ENCODE data around the gene MRM2. TPM values are rescaled to one million over a fixed set of nuclear protein-coding genes. Genes with fewer than 3 reads are reported as not detected.

MRM2 gene
- total RNA-seq: 47.8 and 48.6 TPM in 2 replicates

DNA sequence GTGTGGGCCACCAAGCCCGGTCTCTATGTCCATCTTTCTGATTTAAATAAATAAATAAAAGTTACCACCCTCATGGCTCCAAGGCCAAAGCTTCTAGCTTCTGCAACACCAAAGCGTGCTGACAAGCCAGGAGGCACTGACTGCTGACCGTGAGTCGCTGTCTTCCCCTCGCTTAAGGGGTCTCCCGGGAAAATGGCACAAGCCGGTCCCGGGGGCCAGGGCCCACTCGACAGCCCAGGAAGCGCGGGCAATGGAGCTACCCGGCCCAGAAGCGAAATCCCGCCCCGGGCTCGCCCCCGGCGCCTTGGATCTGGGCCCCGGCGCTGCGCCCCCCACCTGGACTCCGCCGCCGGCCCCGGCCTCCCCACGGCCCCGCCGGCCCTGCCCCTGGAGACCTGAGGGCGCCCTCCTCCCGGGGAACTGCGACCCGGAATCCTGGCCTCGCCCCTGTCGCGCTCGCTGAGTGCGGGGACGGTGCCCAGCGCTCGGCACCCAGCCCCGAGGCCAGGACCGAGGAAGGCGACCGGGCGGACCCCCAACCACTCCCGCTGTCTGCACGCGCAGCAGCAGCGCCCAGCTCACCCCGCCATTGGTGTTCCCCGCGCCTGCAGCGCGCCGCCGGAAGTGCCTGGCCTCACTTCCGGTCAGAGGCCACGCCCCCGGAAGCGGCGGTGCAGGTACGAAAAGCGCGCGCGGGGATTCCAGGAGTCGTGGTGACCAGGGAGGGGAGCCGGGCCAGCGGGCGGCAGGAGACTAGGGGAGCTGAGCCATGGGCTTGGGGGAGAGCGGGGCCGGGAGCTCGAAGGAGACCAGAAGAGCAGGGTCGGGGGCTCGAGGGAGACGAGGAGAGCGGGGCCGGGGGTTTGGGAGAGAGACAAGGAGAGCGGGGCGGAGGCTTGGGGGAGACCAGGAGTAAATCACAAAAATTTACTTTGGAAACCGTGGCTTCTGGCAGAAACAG lies at the start of gene MRM2, which contains the start of gene NUDT1:
MRM2 (minus strand) TSS at position 626 of the 961 bp plus-strand sequence; CDS start at position 590, 36 bp downstream.
NUDT1 (plus strand) TSS at position 647 of the 961 bp plus-strand sequence. CDS start 2,349 bp downstream, outside the sequence.
- peaks cover 25% of the 10 kb centered on the region for H3K4me1 Mint-ChIP-seq (ENCODE audit: low read depth)

DNA sequence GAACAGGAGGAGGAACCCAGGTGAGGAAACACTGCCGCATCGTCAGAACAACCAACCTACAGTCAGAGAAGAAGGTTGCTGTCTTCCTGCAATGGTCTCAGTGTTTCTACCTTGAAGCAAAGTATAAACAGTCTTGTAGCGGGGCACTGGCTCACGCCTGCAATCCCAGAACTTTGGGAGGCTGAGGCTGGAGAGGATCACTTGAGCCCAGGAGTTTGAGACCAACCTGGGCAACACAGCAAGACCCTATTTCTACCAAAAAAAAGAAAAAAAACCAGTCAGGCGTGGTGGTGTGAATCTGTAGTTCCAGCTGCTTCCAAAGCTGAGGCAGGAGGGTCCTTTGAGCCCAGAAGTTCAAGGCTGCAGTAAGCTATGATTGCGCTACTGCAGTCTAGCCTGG lies 48.9 kb upstream of the MRM2 start:
- Mint-ChIP-seq H3K4me3 (no peak overlapping the region), H3K27ac (no peak overlapping the region), H3K4me1 (ENCODE audit: low read depth) (no peaks in the 10 kb centered on the region), H3K27me3 (ENCODE audit: insufficient read depth) (no peaks in the 10 kb centered on the region), H3K9me3 (no peaks in the 10 kb centered on the region), H3K36me3 (ENCODE audit: low read depth) (no peaks in the 10 kb centered on the region)
- intact Hi-C loops (cut with micrococcal nuclease): no loop called here
- no peak for DNase-seq (ENCODE audit: low spot score)

More for the DNA sequence above, at the start of gene MRM2, which contains the start of gene NUDT1:
- no peaks in the 10 kb centered on the region for H3K27me3 Mint-ChIP-seq (ENCODE audit: insufficient read depth)
- DNase-seq (ENCODE audit: low spot score): peak; percentile 79
- peak within 1 kb of the TSS; percentile 92 for H3K27ac Mint-ChIP-seq
- H3K36me3 Mint-ChIP-seq (ENCODE audit: low read depth): peaks cover 17% of the 10 kb centered on the region
- no peaks in the 10 kb centered on the region for H3K9me3 Mint-ChIP-seq
- peak within 1 kb of the TSS; percentile 96 for H3K4me3 Mint-ChIP-seq
- intact Hi-C loops (cut with micrococcal nuclease): loop anchor here (1.0 to 2.0 kb wide), 2 partner anchors 10 to 73 kb away; partner anchors contain the start of genes MAD1L1 and SNX8

DNA sequence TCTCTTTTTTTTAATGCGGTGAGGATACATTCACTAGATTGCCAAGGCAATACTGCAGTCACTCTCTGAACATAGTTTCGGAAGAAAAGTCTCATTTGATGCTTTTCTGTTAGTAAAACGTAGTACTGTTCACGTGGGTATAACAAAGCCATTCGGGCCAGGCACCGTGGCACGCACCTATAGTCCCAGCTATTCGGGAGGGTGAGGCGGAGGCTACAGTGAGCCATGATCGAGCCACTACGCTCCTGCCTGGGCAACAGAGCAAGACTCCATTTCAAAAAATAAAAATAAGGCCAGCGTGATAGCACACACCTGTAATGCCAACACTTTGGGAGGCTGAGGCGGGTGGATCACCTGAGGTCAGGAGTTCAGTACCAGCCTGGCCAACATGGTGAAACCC lies 47.6 kb upstream of the MRM2 start:
- H3K4me3 Mint-ChIP-seq: no peak overlapping the region
- H3K36me3 Mint-ChIP-seq (ENCODE audit: low read depth): no peaks in the 10 kb centered on the region
- H3K27me3 Mint-ChIP-seq (ENCODE audit: insufficient read depth): no peaks in the 10 kb centered on the region
- no peak overlapping the region for H3K27ac Mint-ChIP-seq
- intact Hi-C loops (cut with micrococcal nuclease): no loop called here
- DNase-seq (ENCODE audit: low spot score): no peak
- no peaks in the 10 kb centered on the region for H3K4me1 Mint-ChIP-seq (ENCODE audit: low read depth)
- no peaks in the 10 kb centered on the region for H3K9me3 Mint-ChIP-seq

DNA sequence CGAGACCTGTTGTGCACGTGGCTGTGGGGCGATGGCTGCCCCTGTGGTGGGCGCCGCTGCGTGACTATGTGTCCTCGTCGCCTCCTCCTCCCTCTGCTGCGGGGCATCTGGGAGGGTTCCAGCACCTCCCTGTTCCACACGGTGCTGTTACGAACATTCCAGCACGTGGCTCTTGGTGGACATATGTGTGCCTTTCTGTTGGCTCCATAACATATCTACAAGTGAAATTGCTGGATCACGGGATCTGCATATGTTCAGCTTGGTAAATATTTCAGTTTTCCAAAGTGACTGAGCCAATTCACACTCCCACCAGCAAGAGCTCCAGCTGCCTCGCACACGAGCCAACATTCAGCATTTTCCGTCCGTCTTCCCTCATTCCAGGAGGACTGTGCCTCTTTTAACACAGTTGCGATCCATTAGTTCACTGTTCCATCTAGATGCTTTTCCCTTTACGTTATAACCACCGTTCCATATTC lies 47.1 kb upstream of the MRM2 start:
- Mint-ChIP-seq H3K36me3 (ENCODE audit: low read depth) (no peaks in the 10 kb centered on the region), H3K27ac (no peak overlapping the region), H3K27me3 (ENCODE audit: insufficient read depth) (no peaks in the 10 kb centered on the region), H3K4me3 (no peak overlapping the region), H3K9me3 (no peaks in the 10 kb centered on the region), H3K4me1 (ENCODE audit: low read depth) (no peaks in the 10 kb centered on the region)
- intact Hi-C loops (cut with micrococcal nuclease): no loop called here
- no peak for DNase-seq (ENCODE audit: low spot score)

DNA sequence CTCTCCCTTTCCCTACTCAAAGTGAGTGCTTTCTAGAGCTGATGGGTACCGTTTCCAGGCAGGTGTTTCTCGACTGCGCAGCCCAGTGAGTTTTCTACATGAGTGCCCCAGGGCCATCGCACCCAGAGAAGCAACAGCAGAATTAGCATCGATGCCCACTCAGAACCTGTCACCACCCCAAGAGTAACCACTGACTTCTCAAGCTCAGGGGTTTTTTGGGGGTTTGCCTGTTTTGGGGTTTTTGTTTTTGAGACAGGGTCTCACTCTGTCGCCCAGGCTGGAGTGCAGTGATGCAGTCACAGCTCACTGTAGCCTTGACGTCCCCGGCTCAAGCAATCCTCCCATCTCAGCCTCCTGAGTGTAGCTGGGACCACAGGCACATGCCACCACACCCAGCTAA lies 46.5 kb upstream of the MRM2 start:
- no peak for DNase-seq (ENCODE audit: low spot score)
- intact Hi-C loops (cut with micrococcal nuclease): no loop called here
- Mint-ChIP-seq H3K27me3 (ENCODE audit: insufficient read depth) (no peaks in the 10 kb centered on the region), H3K9me3 (no peaks in the 10 kb centered on the region), H3K27ac (no peak overlapping the region), H3K4me3 (no peak overlapping the region), H3K4me1 (ENCODE audit: low read depth) (no peaks in the 10 kb centered on the region), H3K36me3 (ENCODE audit: low read depth) (no peaks in the 10 kb centered on the region)

DNA sequence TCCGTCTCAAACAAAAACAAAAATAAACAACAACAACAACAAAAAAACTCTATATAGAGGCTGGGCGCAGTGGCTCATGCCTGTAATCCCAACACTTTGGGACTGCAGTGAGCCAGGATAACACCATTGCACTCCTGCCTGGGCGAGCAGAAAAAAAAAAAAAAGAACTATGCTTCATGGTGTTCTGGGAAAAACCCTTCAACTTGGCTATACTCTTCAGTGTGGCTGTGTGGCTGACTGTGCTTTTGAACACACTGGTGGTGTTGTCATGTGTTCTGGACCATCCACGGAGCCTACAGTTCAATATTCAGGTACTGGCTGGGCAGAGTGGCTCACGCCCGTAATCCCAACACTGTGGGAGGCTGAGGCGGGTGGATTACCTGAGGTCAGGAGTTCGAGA lies 45.7 kb upstream of the MRM2 start:
- no peaks in the 10 kb centered on the region for H3K27me3 Mint-ChIP-seq (ENCODE audit: insufficient read depth)
- no peak for DNase-seq (ENCODE audit: low spot score)
- H3K4me3 Mint-ChIP-seq: no peak overlapping the region
- no peaks in the 10 kb centered on the region for H3K4me1 Mint-ChIP-seq (ENCODE audit: low read depth)
- H3K9me3 Mint-ChIP-seq: no peaks in the 10 kb centered on the region
- intact Hi-C loops (cut with micrococcal nuclease): no loop called here
- H3K36me3 Mint-ChIP-seq (ENCODE audit: low read depth): no peaks in the 10 kb centered on the region
- no peak overlapping the region for H3K27ac Mint-ChIP-seq

DNA sequence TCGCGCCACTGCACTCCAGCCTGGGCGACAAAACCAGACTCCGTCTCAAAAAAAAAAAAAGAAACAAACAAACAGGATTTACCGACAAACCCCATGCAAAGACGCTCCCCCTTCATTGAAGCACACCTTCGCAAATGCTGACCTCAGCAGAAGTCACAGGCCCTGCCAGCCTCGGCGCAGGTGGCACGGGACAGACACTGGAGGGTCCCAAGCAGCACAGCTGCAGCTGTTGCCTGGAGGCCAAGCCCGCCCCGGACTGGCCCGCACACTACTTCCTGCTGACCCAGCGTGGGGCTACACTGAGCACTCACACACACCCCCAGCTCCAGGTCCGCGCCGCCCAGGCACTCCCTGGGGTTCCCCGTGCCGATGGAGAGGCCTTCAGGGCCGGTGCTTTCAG lies 41.1 kb upstream of the MRM2 start:
- DNase-seq (ENCODE audit: low spot score): no peak
- Mint-ChIP-seq H3K36me3 (ENCODE audit: low read depth) (no peaks in the 10 kb centered on the region), H3K27me3 (ENCODE audit: insufficient read depth) (no peaks in the 10 kb centered on the region), H3K4me3 (no peak overlapping the region), H3K4me1 (ENCODE audit: low read depth) (no peaks in the 10 kb centered on the region), H3K27ac (no peak overlapping the region), H3K9me3 (no peaks in the 10 kb centered on the region)
- intact Hi-C loops (cut with micrococcal nuclease): no loop called here

DNA sequence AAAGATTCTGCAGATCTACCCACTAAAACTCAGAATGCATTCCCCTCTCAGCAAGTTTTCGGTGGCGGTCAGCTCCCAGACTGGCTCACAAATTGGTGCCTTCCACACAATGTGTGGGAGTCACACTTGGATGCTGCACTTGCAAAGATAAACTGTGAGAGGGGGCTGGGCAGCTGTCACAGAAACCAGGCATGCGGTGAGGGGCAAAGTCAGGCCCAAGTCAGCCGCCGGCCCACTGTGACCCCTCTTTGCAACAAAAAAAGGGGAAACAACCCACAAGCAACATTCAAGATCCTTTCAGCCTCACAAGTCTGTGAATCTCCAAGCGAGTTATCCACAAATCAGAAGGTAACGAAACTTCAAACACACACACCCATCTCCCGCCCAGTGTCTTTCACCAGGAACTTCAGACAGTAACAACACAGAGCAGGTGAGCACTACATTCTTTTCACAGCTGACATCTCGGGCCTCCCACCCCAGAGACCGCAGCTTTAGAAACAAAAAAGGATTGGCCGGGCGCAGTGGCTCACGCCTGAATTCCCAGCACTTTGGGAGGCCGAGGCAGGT lies 40.3 kb upstream of the MRM2 start:
- Mint-ChIP-seq H3K9me3 (no peaks in the 10 kb centered on the region), H3K4me1 (ENCODE audit: low read depth) (no peaks in the 10 kb centered on the region), H3K4me3 (no peak overlapping the region), H3K36me3 (ENCODE audit: low read depth) (no peaks in the 10 kb centered on the region), H3K27me3 (ENCODE audit: insufficient read depth) (no peaks in the 10 kb centered on the region), H3K27ac (no peak overlapping the region)
- no peak for DNase-seq (ENCODE audit: low spot score)
- intact Hi-C loops (cut with micrococcal nuclease): no loop called here

DNA sequence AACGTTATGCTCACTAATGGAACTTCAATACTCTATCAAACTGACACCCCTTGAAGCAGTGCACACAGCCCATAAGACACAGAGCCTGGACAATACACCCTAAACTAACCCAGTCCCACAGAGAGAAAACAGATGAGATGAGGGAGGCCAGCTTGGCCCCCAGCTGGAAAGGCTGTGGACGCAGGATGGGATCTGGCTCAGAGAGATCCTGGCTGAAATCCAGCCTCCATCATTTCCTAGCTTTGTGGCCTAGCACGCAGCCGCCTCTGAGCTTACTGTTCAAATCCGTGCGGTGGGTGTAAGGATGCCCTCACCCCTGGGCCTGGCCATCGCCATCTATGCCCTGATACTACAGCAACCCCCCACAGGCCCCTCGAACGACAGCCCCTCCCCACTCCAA lies 39.5 kb upstream of the MRM2 start:
- Mint-ChIP-seq H3K27ac (no peak overlapping the region), H3K9me3 (no peaks in the 10 kb centered on the region), H3K4me3 (no peak overlapping the region), H3K27me3 (ENCODE audit: insufficient read depth) (no peaks in the 10 kb centered on the region), H3K4me1 (ENCODE audit: low read depth) (no peaks in the 10 kb centered on the region), H3K36me3 (ENCODE audit: low read depth) (no peaks in the 10 kb centered on the region)
- intact Hi-C loops (cut with micrococcal nuclease): no loop called here
- DNase-seq (ENCODE audit: low spot score): no peak

DNA sequence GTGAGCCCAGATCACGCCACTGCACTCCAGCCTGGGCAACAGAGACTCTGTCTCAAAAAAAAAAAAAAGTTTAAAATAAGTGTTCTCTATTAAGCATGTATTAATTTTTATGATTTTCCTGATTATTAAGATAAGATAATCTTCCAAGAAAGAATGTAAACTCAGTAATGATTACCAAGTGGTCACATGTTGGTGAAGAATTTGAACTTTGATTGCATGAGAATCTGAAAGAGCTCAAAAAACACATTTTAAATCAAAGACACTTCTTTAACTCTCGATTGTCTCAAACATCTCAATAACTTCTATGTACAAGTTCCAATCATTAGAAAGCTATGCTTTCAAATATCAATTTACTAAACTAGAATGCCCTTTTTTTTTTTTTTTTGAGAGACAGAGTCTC lies 38.4 kb upstream of the MRM2 start:
- no peaks in the 10 kb centered on the region for H3K36me3 Mint-ChIP-seq (ENCODE audit: low read depth)
- H3K27ac Mint-ChIP-seq: no peak overlapping the region
- H3K27me3 Mint-ChIP-seq (ENCODE audit: insufficient read depth): no peaks in the 10 kb centered on the region
- H3K9me3 Mint-ChIP-seq: no peaks in the 10 kb centered on the region
- no peaks in the 10 kb centered on the region for H3K4me1 Mint-ChIP-seq (ENCODE audit: low read depth)
- no peak overlapping the region for H3K4me3 Mint-ChIP-seq
- no peak for DNase-seq (ENCODE audit: low spot score)
- intact Hi-C loops (cut with micrococcal nuclease): no loop called here

DNA sequence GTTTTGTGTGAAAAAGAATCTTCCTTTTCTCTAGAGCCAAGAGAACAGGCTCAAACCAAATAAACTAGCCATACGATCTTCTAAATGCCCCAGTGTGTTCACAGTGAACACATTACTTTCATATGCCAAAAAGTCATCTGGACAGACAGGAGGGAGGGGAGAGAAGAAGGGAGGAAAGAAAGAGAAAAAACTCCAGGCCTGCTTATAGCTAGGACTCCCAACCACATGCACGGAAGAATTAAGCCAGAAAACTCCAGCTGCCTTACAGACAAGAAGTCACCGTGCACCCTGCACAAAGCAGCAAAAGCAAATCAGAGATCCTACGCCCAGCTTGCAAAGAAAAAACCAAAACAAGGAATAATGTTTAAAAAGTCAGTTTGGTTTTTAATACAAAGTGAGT lies 37.9 kb upstream of the MRM2 start:
- H3K27ac Mint-ChIP-seq: no peak overlapping the region
- intact Hi-C loops (cut with micrococcal nuclease): no loop called here
- H3K9me3 Mint-ChIP-seq: no peaks in the 10 kb centered on the region
- no peak for DNase-seq (ENCODE audit: low spot score)
- no peaks in the 10 kb centered on the region for H3K4me1 Mint-ChIP-seq (ENCODE audit: low read depth)
- no peaks in the 10 kb centered on the region for H3K36me3 Mint-ChIP-seq (ENCODE audit: low read depth)
- no peaks in the 10 kb centered on the region for H3K27me3 Mint-ChIP-seq (ENCODE audit: insufficient read depth)
- no peak overlapping the region for H3K4me3 Mint-ChIP-seq

DNA sequence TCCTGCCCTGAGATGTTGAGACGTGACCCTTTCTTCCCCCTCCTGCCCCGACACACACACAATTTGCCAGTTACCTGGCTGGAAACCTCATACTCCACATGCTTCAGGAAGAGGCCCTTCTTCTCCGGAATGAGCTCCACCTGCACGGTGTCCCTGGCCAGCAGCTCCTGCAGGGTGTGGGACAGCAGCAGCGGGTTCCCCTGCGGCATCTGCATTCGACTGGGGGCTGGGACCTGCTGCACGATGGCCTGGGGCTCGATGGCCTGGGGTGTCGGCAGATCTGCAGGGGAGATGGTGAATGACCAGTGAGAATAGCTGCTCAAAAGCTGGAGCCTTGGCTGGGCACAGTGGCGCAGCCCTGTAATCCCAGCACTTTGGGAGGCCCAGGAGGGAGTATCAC lies 36.0 kb upstream of the MRM2 start:
- no peaks in the 10 kb centered on the region for H3K9me3 Mint-ChIP-seq
- H3K4me1 Mint-ChIP-seq (ENCODE audit: low read depth): no peaks in the 10 kb centered on the region
- no peak overlapping the region for H3K4me3 Mint-ChIP-seq
- DNase-seq (ENCODE audit: low spot score): no peak
- H3K27me3 Mint-ChIP-seq (ENCODE audit: insufficient read depth): no peaks in the 10 kb centered on the region
- intact Hi-C loops (cut with micrococcal nuclease): no loop called here
- H3K36me3 Mint-ChIP-seq (ENCODE audit: low read depth): peaks cover 3% of the 10 kb centered on the region
- no peak overlapping the region for H3K27ac Mint-ChIP-seq

DNA sequence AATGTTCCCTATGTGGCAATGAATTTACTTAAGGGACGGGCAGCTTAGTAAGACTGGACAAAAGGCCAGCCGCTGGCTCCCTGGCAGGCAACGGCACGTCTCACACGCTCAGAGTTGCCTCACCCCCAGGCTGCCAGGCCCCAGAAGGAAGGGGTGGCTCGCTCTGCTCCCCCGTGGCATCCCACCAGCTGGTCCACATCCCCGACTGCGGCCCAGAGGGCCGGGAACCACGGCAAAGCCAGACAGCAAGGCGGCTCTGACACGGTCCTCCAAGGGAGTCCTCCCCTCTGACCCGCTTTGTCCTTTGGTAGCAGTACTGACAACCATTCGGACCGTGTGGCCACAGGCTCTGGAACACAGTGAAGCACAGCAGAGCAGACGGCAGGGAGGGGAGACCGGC lies 34.1 kb upstream of the MRM2 start:
- no peak overlapping the region for H3K27ac Mint-ChIP-seq
- H3K4me3 Mint-ChIP-seq: no peak overlapping the region
- intact Hi-C loops (cut with micrococcal nuclease): no loop called here
- H3K9me3 Mint-ChIP-seq: no peaks in the 10 kb centered on the region
- no peaks in the 10 kb centered on the region for H3K4me1 Mint-ChIP-seq (ENCODE audit: low read depth)
- H3K36me3 Mint-ChIP-seq (ENCODE audit: low read depth): peaks cover 7% of the 10 kb centered on the region
- DNase-seq (ENCODE audit: low spot score): no peak
- no peaks in the 10 kb centered on the region for H3K27me3 Mint-ChIP-seq (ENCODE audit: insufficient read depth)

Measured in activated T-helper 1 cell treated with anti-CD3 and anti-CD28 coated beads, Interleukin-12 subunit alpha, Interleukin-12 subunit beta, Interleukin-2, Interleukin-4 antibody, amounts not matched to agents 30 ng/mL and 10 ng/mL and 1 ng/mL, durations not matched to agents 14 hours and 24 hours and 36 hours (primary cell).